ENCODE results near the gene FAM120A. TPM values are rescaled to one million over a fixed set of nuclear protein-coding genes. Genes with fewer than 3 reads are reported as not detected.

Gene FAM120A
- total RNA-seq, 4 donors from 2014 or later: 72.3 to 106 (median 76.1) TPM

DNA sequence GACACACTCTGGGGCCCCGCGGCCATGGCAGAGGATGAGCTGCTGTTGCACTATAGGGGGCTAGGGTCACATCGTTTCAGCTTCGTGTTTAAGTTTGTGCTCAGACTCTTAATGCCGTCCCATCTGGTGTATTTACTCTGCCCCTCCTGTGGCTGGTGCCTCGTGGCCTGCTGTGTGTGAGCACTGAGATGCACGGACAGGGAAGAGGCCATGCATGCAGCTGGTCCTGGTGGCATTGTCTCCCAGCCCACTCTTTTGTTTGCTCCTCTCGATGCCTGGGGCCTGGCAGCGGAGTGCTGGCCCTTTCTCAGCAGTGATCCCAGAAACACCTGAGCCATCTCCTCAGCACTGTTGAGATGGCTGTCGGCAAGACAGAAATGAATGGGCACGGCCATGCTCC lies 94.9 kb downstream of the FAM120A start:
- TF ChIP-seq, protein P1, sequence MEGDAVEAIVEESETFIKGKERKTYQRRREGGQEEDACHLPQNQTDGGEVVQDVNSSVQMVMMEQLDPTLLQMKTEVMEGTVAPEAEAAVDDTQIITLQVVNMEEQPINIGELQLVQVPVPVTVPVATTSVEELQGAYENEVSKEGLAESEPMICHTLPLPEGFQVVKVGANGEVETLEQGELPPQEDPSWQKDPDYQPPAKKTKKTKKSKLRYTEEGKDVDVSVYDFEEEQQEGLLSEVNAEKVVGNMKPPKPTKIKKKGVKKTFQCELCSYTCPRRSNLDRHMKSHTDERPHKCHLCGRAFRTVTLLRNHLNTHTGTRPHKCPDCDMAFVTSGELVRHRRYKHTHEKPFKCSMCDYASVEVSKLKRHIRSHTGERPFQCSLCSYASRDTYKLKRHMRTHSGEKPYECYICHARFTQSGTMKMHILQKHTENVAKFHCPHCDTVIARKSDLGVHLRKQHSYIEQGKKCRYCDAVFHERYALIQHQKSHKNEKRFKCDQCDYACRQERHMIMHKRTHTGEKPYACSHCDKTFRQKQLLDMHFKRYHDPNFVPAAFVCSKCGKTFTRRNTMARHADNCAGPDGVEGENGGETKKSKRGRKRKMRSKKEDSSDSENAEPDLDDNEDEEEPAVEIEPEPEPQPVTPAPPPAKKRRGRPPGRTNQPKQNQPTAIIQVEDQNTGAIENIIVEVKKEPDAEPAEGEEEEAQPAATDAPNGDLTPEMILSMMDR (IDR thresholded peaks at IDR 0.05): no peak
- TF ChIP-seq EP300 (IDR thresholded peaks at IDR 0.05) (no peak), POLR2A (IDR thresholded peaks at IDR 0.05) (no peak)
- WGBS, 2 donors: 94 to 96% methylated on average over 11 of the region's 11 CpGs
- H3K27ac ChIP-seq: no peak overlapping the region
- no peak for DNase-seq (ENCODE audit: low spot score in 2 of 2)
- H3K4me3 ChIP-seq: no peak overlapping the region
- no peaks in the 10 kb centered on the region for H3K9me3 ChIP-seq
- peaks cover 0 to 3% (median 0%) of the 10 kb centered on the region in 4 donors for H3K4me1 ChIP-seq
- no peaks in the 10 kb centered on the region for H3K27me3 ChIP-seq
- peaks cover 0 to 67% (median 0%) of the 10 kb centered on the region in 3 donors for H3K36me3 ChIP-seq

DNA sequence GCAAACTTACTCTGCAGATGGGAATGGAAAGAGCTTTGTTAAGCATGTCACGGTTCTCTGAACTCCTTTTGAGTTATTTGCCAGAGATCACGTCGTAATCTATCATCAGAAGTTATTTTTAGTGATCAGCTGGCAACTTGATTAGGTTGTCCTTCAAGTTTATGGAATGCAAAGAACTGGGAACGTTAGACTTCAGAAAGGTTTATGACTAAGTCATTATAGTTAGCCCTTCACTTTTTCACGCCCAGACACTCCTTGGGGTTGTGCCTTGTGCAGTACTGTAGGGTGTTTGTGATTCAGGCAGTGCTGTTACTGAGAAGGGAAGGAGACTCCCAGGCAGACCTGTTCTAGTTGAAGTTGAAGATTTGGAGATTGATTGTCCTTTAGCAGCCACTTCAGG lies 98.1 kb downstream of the FAM120A start:
- H3K27ac ChIP-seq: no peak overlapping the region
- no peaks in the 10 kb centered on the region for H3K27me3 ChIP-seq
- WGBS, 2 donors: 54 to 63% methylated on average over 5 of the region's 5 CpGs
- H3K36me3 ChIP-seq: peaks cover 0 to 76% (median 0%) of the 10 kb centered on the region in 3 donors
- TF ChIP-seq EP300 (IDR thresholded peaks at IDR 0.05): no peak
- no peak for TF ChIP-seq POLR2A (IDR thresholded peaks at IDR 0.05)
- TF ChIP-seq, protein P1 (IDR thresholded peaks at IDR 0.05): no peak
- no peaks in the 10 kb centered on the region for H3K9me3 ChIP-seq
- no peaks in the 10 kb centered on the region for H3K4me1 ChIP-seq
- DNase-seq (ENCODE audit: low spot score in 2 of 2): no peak
- no peak overlapping the region for H3K4me3 ChIP-seq

DNA sequence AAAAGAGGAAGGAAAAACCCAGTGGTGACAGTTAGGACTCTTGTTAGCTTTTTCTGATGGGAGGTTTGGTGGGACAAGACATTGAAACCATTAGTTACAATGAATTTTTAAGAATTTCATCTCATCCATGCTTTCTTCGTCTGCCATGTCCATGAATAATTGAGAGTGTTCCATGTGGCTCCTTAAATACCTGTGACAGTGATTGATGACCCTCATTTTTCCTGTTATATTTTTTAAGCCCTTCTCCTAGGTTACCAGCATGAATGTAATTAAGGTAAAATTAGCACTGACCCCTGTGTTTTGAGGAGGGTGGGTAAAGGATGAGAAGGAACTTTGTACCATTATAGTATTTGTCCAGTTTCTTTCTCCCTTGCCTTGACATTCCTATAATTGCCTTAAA lies 101.4 kb downstream of the FAM120A start:
- Histone ChIP-seq H3K36me3 (peaks cover 0 to 76% (median 0%) of the 10 kb centered on the region in 3 donors), H3K9me3 (no peaks in the 10 kb centered on the region), H3K27me3 (no peaks in the 10 kb centered on the region), H3K27ac (no peak overlapping the region), H3K4me3 (no peak overlapping the region), H3K4me1 (peaks cover 0 to 13% (median 0%) of the 10 kb centered on the region in 4 donors)
- DNase-seq (ENCODE audit: low spot score in 2 of 2): no peak
- TF ChIP-seq EP300 (IDR thresholded peaks at IDR 0.05): no peak
- TF ChIP-seq, protein P1 (IDR thresholded peaks at IDR 0.05): no peak
- TF ChIP-seq POLR2A (IDR thresholded peaks at IDR 0.05): no peak
- WGBS, 2 donors: 90% methylated on average over 1 of the region's 1 CpG

DNA sequence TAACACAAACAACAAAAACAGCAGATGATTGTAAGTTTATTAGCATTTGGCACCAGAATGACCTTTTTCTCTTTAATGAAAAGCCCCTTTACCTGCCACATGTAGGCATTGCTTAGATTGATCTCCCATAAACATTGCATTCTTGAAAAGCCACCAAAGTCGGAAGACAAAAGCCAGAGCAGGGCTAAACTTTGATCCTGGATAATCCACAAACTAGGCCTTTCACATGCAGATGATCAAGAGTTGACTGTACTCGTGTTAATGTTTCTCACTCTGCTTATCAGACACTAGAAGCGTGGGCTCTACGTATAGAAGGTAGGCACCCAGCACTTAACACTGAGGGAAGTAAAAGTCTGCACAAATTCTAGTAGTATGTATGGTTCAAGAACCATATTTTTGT lies 103.9 kb downstream of the FAM120A start:
- TF ChIP-seq, protein P1 (IDR thresholded peaks at IDR 0.05): no peak
- DNase-seq (ENCODE audit: low spot score in 2 of 2): no peak
- no peak overlapping the region for H3K4me3 ChIP-seq
- H3K27me3 ChIP-seq: no peaks in the 10 kb centered on the region
- peaks cover 0 to 86% (median 7%) of the 10 kb centered on the region in 3 donors for H3K36me3 ChIP-seq
- peaks cover 0 to 16% (median 0%) of the 10 kb centered on the region in 4 donors for H3K4me1 ChIP-seq
- 80 to 81% methylated on average over 4 of the region's 4 CpGs for WGBS, 2 donors
- no peak overlapping the region for H3K27ac ChIP-seq
- no peaks in the 10 kb centered on the region for H3K9me3 ChIP-seq

DNA sequence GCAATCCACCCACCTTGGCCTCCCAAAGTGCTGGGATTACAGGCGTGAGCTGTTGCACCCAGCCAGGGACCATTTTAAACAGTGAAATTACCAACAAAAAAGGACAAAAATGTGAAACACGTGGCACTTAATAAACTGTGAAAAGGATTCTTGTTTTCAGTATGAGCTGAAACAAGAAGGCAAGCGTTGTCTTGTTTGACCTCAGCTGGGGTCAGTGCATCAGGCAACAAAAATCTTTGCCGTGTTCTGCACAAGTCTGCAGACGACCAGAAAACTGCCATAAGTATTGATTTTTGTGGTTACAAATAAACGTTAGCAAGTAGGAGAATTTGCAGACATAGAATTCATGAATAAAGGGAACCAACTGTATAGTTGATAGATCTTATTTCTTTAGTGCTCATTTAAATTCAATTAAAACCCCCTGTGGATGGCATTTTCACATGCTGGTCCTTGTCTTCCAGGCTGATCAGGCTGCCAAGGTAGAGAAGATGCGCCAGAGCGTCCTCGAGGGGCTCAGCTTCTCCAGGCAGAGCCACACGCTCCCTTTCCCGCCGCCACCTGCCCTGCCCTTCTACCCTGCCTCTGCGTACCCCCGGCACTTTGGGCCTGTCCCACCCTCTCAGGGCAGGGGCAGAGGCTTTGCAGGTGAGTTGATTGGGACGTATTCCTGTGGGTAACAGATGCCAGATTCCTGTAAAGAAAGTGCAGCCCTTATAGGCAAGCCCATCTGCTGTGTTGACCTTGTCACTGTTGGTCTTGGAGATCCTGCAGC lies 106.1 kb downstream of the FAM120A start:
- DNase-seq (ENCODE audit: low spot score in 2 of 2): no peak
- peak overlapping the region in 2 of 4 donors; percentile 28 to 29 for H3K27ac ChIP-seq
- 66 to 67% methylated on average over 15 of the region's 15 CpGs for WGBS, 2 donors
- no peak for TF ChIP-seq POLR2A (IDR thresholded peaks at IDR 0.05)
- no peak for TF ChIP-seq EP300 (IDR thresholded peaks at IDR 0.05)
- TF ChIP-seq, protein P1 (IDR thresholded peaks at IDR 0.05): no peak
- peaks cover 0 to 16% (median 0%) of the 10 kb centered on the region in 4 donors for H3K4me1 ChIP-seq
- H3K36me3 ChIP-seq: peaks cover 2 to 90% (median 7%) of the 10 kb centered on the region in 3 donors
- H3K27me3 ChIP-seq: no peaks in the 10 kb centered on the region
- no peaks in the 10 kb centered on the region for H3K9me3 ChIP-seq
- no peak overlapping the region for H3K4me3 ChIP-seq
